Transverse colon (tissue), 4 donors: ENCODE measurements around the gene FAM170B.

Experiments
- EP300 ChIP-seq: sonication (generic); formaldehyde crosslinking; IDR thresholded peaks from one replicate; pipeline ENCODE4 v1.6.1; 2017; ENCODE audit warnings: antibody characterized with exemption, low read depth
- POLR2A ChIP-seq: fragments of 450-650 bp; IDR thresholded peaks from one replicate; pipeline ENCODE4 v1.6.1; 2016; ENCODE audit warnings: antibody characterized with exemption, mild to moderate bottlenecking, moderate library complexity
- POLR2AphosphoS5 ChIP-seq, 3 donors: sonication (generic); formaldehyde crosslinking; IDR thresholded peaks; one replicate each; pipeline ENCODE4 v1.6.1; 2016; ENCODE audit warnings: antibody characterized with exemption in 3 of 3
- TF ChIP-seq, protein P1 (sequence below), 5 experiments: fragments of 200-600 bp in 3 of 5; fragments of 450-650 bp in 2 of 5; sonication (generic) in 3 of 5; IDR thresholded peaks; 1 replicate in 2 of 5; 2 replicates in 3 of 5; pipeline ENCODE4 v1.5.1; 2016 to 2017; ENCODE audit warnings: antibody characterized with exemption in 5 of 5, inconsistent platforms in 3 of 5, mild to moderate bottlenecking in 2 of 5, moderate library complexity in 1 of 5

DNA sequence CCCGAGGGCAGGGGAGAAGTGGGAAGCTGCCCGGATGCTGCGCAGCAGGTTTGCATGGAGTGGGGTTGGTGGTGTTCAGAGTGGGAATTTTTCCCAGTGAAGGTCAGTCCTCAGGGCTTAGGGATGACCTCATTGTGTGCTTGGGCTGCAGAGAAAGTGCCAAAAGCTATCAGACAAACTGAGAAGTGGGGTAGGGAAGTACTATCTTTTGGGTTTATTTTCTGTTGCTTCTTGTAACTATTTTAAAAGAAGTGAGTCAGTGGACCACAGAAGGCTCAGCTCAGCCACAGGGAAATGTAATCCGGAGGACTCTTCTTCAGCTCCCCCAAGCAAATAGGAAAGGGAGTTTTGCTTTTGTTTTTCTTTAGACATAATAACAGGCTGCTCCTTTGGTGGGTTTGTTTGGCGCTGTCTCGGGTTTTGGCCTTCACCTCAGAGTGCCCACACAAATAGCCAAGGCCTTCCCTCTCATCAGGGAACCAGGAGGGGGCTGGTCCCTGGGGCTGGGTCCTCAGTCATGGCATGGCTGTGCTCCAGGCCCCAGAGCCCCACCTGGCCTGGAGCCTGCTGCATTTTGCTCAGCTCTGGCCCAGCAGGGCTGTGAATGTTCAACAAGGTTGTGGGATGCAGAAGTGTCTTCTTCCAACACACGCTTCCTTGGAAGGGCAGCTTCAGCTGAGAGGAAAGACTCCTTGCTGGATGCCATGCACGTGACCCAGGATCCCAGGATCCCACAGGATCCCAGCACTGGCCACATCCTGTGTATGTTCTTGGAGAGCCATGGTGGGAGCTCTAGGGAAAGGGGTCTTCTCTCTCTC, 5.4 kb upstream of the FAM170B start:
- TF ChIP-seq, protein P1, sequence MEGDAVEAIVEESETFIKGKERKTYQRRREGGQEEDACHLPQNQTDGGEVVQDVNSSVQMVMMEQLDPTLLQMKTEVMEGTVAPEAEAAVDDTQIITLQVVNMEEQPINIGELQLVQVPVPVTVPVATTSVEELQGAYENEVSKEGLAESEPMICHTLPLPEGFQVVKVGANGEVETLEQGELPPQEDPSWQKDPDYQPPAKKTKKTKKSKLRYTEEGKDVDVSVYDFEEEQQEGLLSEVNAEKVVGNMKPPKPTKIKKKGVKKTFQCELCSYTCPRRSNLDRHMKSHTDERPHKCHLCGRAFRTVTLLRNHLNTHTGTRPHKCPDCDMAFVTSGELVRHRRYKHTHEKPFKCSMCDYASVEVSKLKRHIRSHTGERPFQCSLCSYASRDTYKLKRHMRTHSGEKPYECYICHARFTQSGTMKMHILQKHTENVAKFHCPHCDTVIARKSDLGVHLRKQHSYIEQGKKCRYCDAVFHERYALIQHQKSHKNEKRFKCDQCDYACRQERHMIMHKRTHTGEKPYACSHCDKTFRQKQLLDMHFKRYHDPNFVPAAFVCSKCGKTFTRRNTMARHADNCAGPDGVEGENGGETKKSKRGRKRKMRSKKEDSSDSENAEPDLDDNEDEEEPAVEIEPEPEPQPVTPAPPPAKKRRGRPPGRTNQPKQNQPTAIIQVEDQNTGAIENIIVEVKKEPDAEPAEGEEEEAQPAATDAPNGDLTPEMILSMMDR (IDR thresholded peaks at IDR 0.05): no peak
- no peak for TF ChIP-seq POLR2A
- no peak for TF ChIP-seq EP300
- no peak for TF ChIP-seq POLR2AphosphoS5 (IDR thresholded peaks at IDR 0.05)
